ENCODE measurements around the gene FREM1. TPM values are rescaled to one million over a fixed set of nuclear protein-coding genes. Genes with fewer than 3 reads are reported as not detected.

Gene FREM1
- total RNA-seq, 1 donor from 2014 or later: 62.9 TPM

GRCh38 chr9:14869671-14870070 is 40.6 kb downstream of the FREM1 start:
- Mint-ChIP-seq H3K4me3 (no peak overlapping the region), H3K36me3 (peaks cover 10% of the 10 kb centered on the region), H3K9me3 (peaks cover 9% of the 10 kb centered on the region), H3K27ac (no peak overlapping the region), H3K27me3 (ENCODE audit: low read depth) (no peaks in the 10 kb centered on the region), H3K4me1 (peaks cover 30% of the 10 kb centered on the region)
- no peak for TF ChIP-seq CTCF (IDR thresholded peaks at IDR 0.05; ENCODE audit: unreplicated experiment)
- no peak for DNase-seq (ENCODE audit: low spot score in 2 of 2, unreplicated experiment in 2 of 2)

- Mint-ChIP-seq H3K27me3 (ENCODE audit: low read depth) (no peaks in the 10 kb centered on the region), H3K9me3 (peaks cover 9% of the 10 kb centered on the region), H3K27ac (no peak overlapping the region), H3K4me3 (peak overlapping the region; percentile 15), H3K36me3 (peaks cover 9% of the 10 kb centered on the region), H3K4me1 (peaks cover 33% of the 10 kb centered on the region)
- no peak for TF ChIP-seq CTCF (IDR thresholded peaks at IDR 0.05; ENCODE audit: unreplicated experiment)
- no peak for DNase-seq (ENCODE audit: low spot score in 2 of 2, unreplicated experiment in 2 of 2)
These were observed 41.2 kb downstream of the FREM1 start for GRCh38 chr9:14868772-14869583.

DNA sequence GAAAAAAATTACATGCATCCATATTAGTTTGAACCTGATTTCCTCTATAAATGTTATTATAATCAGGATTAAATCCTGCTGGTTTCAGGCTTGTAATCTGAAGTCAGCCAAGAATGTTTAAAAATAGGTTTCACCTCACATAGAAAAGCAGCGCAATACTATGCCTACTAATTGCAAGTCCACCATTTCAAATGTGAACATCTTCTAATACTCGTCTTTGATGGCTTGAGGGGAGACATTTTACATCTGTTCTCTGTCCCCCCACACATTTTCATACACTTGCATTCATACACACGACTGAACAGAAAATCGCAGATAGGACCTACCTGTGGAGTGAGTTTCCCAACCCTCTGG is 41.8 kb downstream of the FREM1 start:
- Mint-ChIP-seq H3K9me3 (peaks cover 3% of the 10 kb centered on the region), H3K36me3 (peaks cover 4% of the 10 kb centered on the region), H3K27ac (no peak overlapping the region), H3K4me1 (peaks cover 33% of the 10 kb centered on the region), H3K27me3 (ENCODE audit: low read depth) (no peaks in the 10 kb centered on the region), H3K4me3 (no peak overlapping the region)
- DNase-seq (ENCODE audit: low spot score in 2 of 2, unreplicated experiment in 2 of 2): no peak
- TF ChIP-seq CTCF (IDR thresholded peaks at IDR 0.05; ENCODE audit: unreplicated experiment): no peak

DNA sequence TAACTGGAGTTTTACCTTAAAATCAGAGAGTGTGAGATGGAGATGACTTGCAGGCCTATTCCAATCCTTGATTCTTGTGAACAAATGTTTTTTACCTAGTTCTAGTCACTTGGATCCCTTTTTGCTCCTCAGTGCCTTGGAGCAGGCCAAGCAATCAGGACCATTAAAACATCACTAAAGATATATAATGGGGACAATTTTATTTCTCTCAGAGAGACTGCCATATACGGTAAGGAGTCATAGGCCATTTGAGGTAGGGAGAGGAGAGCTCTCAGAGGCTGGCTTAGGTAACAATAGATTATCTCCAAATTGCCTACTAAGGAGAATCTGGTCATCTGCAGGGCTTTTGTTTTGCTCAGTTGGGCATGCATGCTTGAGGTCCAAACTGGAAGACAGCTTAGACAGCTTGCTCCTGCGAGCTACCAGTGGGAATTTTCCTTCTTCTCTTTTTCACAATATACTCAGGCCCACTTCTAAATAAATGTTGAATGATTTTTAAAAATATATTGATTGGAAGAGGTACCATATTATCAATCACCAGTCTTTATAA is 44.0 kb downstream of the FREM1 start:
- Mint-ChIP-seq H3K4me1 (peaks cover 33% of the 10 kb centered on the region), H3K36me3 (peaks cover 15% of the 10 kb centered on the region), H3K27ac (peak overlapping the region; percentile 38), H3K27me3 (ENCODE audit: low read depth) (no peaks in the 10 kb centered on the region), H3K9me3 (no peaks in the 10 kb centered on the region), H3K4me3 (no peak overlapping the region)
- no peak for TF ChIP-seq CTCF (IDR thresholded peaks at IDR 0.05; ENCODE audit: unreplicated experiment)
- DNase-seq (ENCODE audit: low spot score in 2 of 2, unreplicated experiment in 2 of 2): no peak

GRCh38 chr9:14864309-14864708 is 45.9 kb downstream of the FREM1 start:
- no peak for TF ChIP-seq CTCF (IDR thresholded peaks at IDR 0.05; ENCODE audit: unreplicated experiment)
- H3K4me1 Mint-ChIP-seq: peaks cover 24% of the 10 kb centered on the region
- no peak overlapping the region for H3K4me3 Mint-ChIP-seq
- peaks cover 15% of the 10 kb centered on the region for H3K36me3 Mint-ChIP-seq
- H3K27ac Mint-ChIP-seq: peak overlapping the region; percentile 57
- no peak for DNase-seq (ENCODE audit: low spot score in 2 of 2, unreplicated experiment in 2 of 2)
- H3K9me3 Mint-ChIP-seq: no peaks in the 10 kb centered on the region
- no peaks in the 10 kb centered on the region for H3K27me3 Mint-ChIP-seq (ENCODE audit: low read depth)

All from mesothelial cell of epicardium (in vitro differentiated cells).